Bronchial epithelial cell (primary cell): ENCODE measurements around the gene PRR5L. TPM values are rescaled to one million over a fixed set of nuclear protein-coding genes. Genes with fewer than 3 reads are reported as not detected.

Source experiments
- DNase-seq: peaks from one replicate; pipeline ENCODE4 v3.0.0-alpha.2; 2010; ENCODE audit warnings: low read depth
- FAIRE-seq: peaks from 2 replicates; lab custom pipeline; 2011; peaks lifted over from hg19 to GRCh38; lab: Jason Lieb, UNC
- H3K27me3 ChIP-seq: 2 replicates; pipeline ENCODE4 v1.5.1; 2011; ENCODE audit warnings: low read length; ENCODE audit not compliant: control insufficient read depth, insufficient read depth
- H3K36me3 ChIP-seq: 2 replicates; pipeline ENCODE4 v1.5.1; 2011; ENCODE audit warnings: low read length; ENCODE audit not compliant: control insufficient read depth, insufficient read depth
- H3K4me3 ChIP-seq: 2 replicates; pipeline ENCODE4 v1.5.1; 2011; ENCODE audit warnings: mild to moderate bottlenecking, low read depth, low read length, control low read depth
- CTCF ChIP-seq: IDR thresholded peaks from 2 replicates; pipeline ENCODE4 v1.5.1; 2011; ENCODE audit warnings: mild to moderate bottlenecking, moderate library complexity, low read length, control low read depth, inconsistent platforms; ENCODE audit not compliant: insufficient read depth, severe bottlenecking
- total RNA-seq: library from RNA; depleted of rRNA; stranded (reverse); fragments of >200 nt; gene quantifications from 2 replicates; pipeline ENCODE4 v1.2.1, GENCODE V29; 2014

The PRR5L gene
- total RNA-seq, 1 donor from 2014 or later = 10.0 TPM

DNA sequence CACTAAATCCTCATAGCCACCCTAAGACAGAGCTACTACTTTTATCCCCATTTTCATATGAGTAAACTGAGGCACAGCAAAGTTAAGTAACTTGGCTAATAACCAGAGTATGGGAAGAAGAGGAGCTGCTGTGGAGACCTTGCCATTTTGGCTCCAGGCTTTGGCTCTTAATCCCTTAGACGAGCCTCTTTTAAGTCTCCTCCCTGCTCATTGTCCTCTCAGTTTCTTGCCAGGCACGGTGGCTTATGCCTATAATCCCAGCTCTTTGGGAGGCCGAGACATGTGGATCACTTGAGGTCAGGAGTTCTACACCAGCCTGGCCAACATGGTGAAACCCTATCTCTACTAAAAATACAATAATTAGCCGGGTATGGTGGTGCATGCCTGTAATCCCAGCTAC, 78.6 kb downstream of the PRR5L start:
- FAIRE-seq = no peak

GRCh38 chr11:36375353-36376008, 79.4 kb downstream of the PRR5L start:
- no peak for TF ChIP-seq CTCF
- Histone ChIP-seq H3K27me3 (no peaks in the 10 kb centered on the region), H3K4me3 (no peak overlapping the region), H3K36me3 (no peaks in the 10 kb centered on the region)
- DNase-seq (no peak), FAIRE-seq (no peak)

More for the DNA sequence above, 78.6 kb downstream of the PRR5L start:
- no peaks in the 10 kb centered on the region for H3K36me3 ChIP-seq
- no peaks in the 10 kb centered on the region for H3K27me3 ChIP-seq
- DNase-seq = no peak
- H3K4me3 ChIP-seq = no peak overlapping the region
- TF ChIP-seq CTCF = no peak

- Histone ChIP-seq H3K36me3 (no peaks in the 10 kb centered on the region), H3K27me3 (no peaks in the 10 kb centered on the region), H3K4me3 (peak overlapping the region; percentile 68)
- no peak for TF ChIP-seq CTCF
- DNase-seq (no peak), FAIRE-seq (no peak)
These were observed 80.2 kb downstream of the PRR5L start for GRCh38 chr11:36376009-36376887.

- DNase-seq = no peak
- TF ChIP-seq CTCF = peak; percentile 75
- no peaks in the 10 kb centered on the region for H3K36me3 ChIP-seq
- peak overlapping the region; percentile 68 for H3K4me3 ChIP-seq
- H3K27me3 ChIP-seq = no peaks in the 10 kb centered on the region
- FAIRE-seq = no peak
These were observed 81.0 kb downstream of the PRR5L start for GRCh38 chr11:36376888-36377758.

DNA sequence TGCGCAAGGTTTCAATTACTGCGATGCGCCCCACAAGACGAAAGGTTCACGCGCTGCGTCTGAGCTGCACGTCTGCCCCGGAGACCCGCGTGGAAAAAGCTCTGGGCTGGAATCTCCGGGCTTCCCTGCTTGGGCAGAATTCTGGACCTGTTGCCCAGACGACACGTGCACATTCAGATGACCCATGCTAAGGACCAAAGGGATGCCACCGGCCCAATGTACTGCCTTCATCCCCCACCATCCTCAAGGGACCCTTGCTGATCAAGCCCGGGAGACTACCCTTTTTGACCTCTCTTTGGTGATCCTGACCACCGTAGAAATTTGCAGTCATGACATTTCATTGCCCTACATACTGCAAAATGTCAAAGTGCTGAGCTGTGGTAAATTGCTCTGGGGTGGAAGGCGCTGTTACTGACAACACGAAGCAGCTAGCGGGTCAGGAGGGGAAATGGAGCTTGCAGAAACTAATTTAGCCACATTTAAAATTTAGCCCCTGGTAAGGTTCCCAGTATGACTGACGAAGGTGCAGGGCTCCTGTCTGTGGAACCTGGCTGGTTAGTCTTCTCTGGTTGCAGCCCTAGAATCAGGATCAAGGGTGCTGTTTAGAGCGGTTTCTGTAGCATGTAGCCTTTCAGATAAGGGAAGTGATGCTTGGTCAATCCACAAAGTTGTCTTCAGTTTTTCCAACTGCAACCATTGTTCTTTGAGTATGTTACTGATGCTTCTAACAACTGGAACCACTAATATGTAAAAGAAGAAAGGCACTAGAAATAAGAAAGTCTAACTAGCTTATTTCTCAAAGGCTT, 81.9 kb downstream of the PRR5L start:
- H3K27me3 ChIP-seq = no peaks in the 10 kb centered on the region
- peak overlapping the region; percentile 68 for H3K4me3 ChIP-seq
- no peak for FAIRE-seq
- TF ChIP-seq CTCF = no peak
- DNase-seq = no peak
- no peaks in the 10 kb centered on the region for H3K36me3 ChIP-seq
